ENCODE data around the gene HMGXB3.
"Not testable (repeated sequence)": the region's sequence is repeated elsewhere in the genome, so short reads cannot be mapped to it uniquely, and the experiment has no call there.

HMGXB3 gene

GRCh38 chr5:150081541-150082283, 81.2 kb downstream of the HMGXB3 start:
- no peak for DNase-seq (ENCODE audit: low read depth in 2 of 2, low spot score in 1 of 2)

GRCh38 chr5:150082374-150082773, 81.8 kb downstream of the HMGXB3 start:
- no peak for DNase-seq (ENCODE audit: low read depth in 2 of 2, low spot score in 1 of 2)

- no peak for DNase-seq (ENCODE audit: low read depth in 2 of 2, low spot score in 1 of 2)
These were observed 82.3 kb downstream of the HMGXB3 start for GRCh38 chr5:150082889-150083288.

GRCh38 chr5:150084754-150085153, 84.2 kb downstream of the HMGXB3 start:
- not testable (repeated sequence) for DNase-seq (ENCODE audit: low read depth in 2 of 2, low spot score in 1 of 2)

GRCh38 chr5:150085191-150085912, 84.8 kb downstream of the HMGXB3 start:
- DNase-seq (ENCODE audit: low read depth in 2 of 2, low spot score in 1 of 2): no peak

GRCh38 chr5:150085950-150086715, 85.6 kb downstream of the HMGXB3 start, which contains the start of gene CSF1R:
Gene CSF1R, minus strand, starts transcription at chr5:150086554. Its CDS starts 127 bp downstream, at chr5:150086427.
- no peak for DNase-seq (ENCODE audit: low read depth in 2 of 2, low spot score in 1 of 2)

GRCh38 chr5:150092159-150092787, 91.7 kb downstream of the HMGXB3 start:
- no peak for DNase-seq (ENCODE audit: low read depth in 2 of 2, low spot score in 1 of 2)

- no peak for DNase-seq (ENCODE audit: low read depth in 2 of 2, low spot score in 1 of 2)
These were observed 96.6 kb downstream of the HMGXB3 start for GRCh38 chr5:150097152-150097551.

- DNase-seq (ENCODE audit: low read depth in 2 of 2, low spot score in 1 of 2): no peak
These were observed 100.5 kb downstream of the HMGXB3 start for GRCh38 chr5:150101023-150101422.
